ENCODE measurements around the gene ASPM.
"Not testable (repeated sequence)": the region's sequence is repeated elsewhere in the genome, so short reads cannot be mapped to it uniquely, and the experiment has no call there.

The ASPM gene

GRCh38 chr1:197080323-197080722 is 66.1 kb downstream of the ASPM start:
- ATAC-seq: no peak

DNA sequence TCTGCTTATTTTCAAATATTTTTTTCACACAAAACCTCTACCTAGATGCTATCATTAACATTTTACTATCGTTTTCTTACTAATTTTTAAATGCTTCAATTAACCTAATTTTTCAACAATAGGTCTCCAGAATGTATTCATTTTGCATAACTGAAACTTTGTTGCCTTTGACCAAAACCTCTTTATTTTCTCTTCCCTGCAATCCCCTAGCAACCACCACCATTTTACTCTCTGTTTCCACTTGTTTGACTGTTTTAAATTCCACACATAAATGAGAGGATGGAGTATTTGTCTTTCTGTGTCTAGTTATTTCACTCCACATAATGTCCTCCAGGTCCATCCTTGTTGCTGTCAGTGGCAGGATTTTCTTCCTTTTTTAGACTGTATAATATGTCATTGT is 69.9 kb downstream of the ASPM start:
- no peak for ATAC-seq

DNA sequence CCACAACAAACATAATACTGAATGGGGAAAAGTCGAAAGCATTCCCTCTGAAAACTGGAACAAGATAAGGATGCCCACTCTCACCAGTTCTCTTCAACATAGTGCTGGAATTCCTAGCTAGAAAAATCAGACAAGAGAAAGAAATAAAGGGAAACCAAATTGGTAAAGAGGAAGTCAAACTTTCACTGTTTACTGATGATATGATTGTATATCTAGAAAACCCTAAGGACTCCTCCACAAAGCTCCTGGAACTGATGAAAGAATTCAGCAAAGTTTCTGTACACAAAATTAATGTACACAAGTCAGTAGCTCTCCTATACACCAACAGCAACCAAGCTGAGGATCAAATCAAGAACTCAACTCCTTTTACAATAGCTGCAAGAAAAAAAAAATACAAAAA is 72.5 kb downstream of the ASPM start:
- no peak for ATAC-seq

DNA sequence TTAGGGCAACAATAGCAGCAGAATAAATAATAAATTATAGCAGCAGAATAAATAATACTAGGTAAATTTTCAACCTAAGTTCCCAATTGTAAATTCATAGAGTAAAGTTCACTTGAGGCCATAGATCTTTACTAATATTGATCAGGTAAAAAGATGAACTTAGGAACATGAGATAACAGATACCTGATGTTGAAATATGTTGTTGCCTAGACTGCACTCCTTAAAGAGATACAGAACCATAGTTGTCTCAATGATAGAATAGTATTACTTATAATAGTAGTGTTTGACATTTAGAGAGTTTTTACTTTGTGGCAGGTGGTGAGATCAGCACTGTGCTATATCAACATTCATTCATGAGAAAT is 79.0 kb downstream of the ASPM start:
- no peak for ATAC-seq

DNA sequence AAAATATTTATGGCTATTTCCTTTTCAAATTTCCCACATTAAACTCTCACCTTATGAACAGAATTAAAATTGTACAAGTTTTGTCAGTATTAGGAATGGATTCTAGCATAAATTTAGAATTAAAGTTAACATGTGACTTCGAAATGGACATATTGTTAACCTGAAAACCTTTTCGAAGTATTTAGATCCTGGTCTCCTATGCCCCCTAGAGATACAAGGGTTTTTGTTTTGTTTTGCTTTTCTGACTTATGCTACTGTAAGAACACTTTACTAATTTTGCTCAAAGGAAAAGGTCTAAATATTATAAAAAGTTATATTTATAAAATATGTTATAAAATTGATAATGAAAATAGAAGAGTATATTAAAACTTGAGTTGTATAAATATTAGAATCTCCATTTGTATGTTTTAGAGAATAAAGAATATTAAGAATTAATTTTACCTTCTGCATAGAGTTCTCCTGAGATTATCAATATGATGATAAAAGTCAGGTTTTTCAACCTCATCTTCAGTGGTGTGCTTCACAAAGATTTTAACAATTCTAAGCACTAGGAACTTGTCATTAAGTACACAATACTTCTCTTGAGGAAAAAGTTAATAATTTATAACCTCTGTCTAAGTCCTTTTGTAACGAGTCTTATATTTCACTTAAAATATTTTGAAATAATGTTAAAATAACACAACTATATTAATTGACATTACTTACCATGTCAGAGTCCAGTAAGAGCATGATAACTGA is 79.6 kb downstream of the ASPM start, which contains the start of gene F13B:
Gene F13B, minus strand, starts transcription at position 542 of the 738 bp plus-strand sequence. Its CDS starts 37 bp downstream, at position 505.
- no peak for ATAC-seq

GRCh38 chr1:197066277-197066676 is 80.2 kb downstream of the ASPM start:
- no peak for ATAC-seq

GRCh38 chr1:197065559-197065958 is 80.9 kb downstream of the ASPM start:
- ATAC-seq: no peak

GRCh38 chr1:197063212-197063611 is 83.3 kb downstream of the ASPM start:
- no peak for ATAC-seq

DNA sequence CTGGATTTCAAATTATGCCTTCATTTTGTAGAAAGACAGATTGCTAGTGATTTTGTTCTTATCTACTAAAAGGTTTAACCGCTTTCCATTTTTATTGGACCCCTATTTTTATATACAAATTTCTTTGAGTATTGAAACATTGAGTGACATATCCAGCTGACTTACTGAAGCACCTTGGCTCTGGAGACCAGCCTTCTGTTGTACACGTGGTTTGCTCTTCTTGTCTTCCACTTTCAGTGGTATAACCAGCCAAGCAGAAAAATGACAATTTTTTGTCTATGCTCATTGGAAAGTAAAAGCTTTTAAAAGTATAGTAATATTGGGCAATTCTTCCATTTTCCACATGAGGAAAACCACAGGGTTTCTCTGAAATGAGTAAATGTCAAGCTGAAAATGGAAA is 83.8 kb downstream of the ASPM start:
- ATAC-seq: no peak

- no peak for ATAC-seq
Observed at GRCh38 chr1:197049100-197049499, 97.4 kb downstream of the ASPM start.

DNA sequence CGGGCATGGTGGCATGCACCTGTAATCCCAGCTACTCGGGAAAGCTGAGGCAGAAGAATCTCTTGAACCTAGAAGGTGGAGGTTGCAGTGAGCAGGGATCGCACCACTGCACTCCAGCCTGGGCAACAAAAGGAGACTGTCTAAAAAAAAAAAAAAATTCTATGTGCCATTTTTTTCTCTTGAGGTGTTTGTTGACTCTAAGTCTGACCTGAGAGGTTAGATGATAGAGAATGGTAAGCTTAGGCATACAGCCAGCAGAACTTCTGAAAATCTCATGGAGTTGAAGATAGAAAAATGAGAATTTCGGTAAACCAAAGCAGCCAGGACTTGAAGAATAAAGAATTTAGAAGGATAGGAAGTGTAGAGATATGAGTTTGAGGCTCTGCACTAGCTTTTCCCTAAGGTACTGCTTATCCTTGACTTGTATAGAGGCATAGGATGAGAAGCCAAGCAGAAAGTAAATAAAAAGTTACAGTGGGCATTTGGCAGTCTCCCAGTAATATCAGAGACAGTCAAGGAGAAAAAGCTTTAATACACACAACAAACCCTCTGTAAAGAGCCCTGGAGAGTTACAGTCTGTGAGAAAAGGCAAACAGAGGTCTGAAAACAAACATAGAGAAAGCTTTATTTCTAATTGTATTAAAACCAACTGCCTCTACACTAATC is 103.7 kb downstream of the ASPM start:
- ATAC-seq: no peak

- no peak for ATAC-seq
Observed at GRCh38 chr1:197041486-197042353, 104.7 kb downstream of the ASPM start.

DNA sequence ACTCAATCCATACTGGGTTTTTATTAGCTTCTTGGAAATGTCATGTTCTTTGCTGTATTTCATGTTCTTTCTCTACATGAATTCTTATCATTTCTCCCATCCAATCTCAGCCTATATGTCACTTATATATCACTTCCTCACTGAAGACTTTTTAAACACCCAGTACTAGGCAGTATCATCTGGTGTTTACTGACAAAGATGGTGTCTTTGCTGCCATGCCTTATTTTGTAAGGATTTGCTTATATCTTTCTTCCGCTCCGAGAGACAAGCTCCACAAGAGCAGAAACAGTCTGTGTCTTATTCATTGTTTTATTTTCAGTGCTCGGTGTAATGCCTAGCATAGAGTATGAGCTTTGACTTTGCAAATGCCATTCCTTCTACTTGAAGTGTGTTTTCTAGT is 109.6 kb downstream of the ASPM start:
- ATAC-seq: no peak

GRCh38 chr1:197034631-197035339 is 111.7 kb downstream of the ASPM start:
- ATAC-seq: not testable (repeated sequence)

All from activated CD4-positive, CD25-positive, alpha-beta regulatory T cell treated with anti-CD3 and anti-CD28 coated beads, Interleukin-2, amount 50 U/mL, for 24 hours (primary cell).